ENCODE measurements around the gene CENPA. TPM values are rescaled to one million over a fixed set of nuclear protein-coding genes. Genes with fewer than 3 reads are reported as not detected.
"Not testable (repeated sequence)": the region's sequence is repeated elsewhere in the genome, so short reads cannot be mapped to it uniquely, and the experiment has no call there.

CENPA gene
- polyA plus RNA-seq, 2 donors: 3.6 to 5.4 TPM

GRCh38 chr2:26758790-26759321 lies 27.0 kb upstream of the CENPA start:
- Histone ChIP-seq H3K36me3 (ENCODE audit: control insufficient read depth in 2 of 2, insufficient read depth in 2 of 2, low read length in 1 of 2) (no peaks in the 10 kb centered on the region), H3K27ac (ENCODE audit: low read depth in 2 of 2, low read length in 1 of 2) (peak overlapping the region; percentile 88 to 91), H3K27me3 (ENCODE audit: control insufficient read depth in 1 of 2, insufficient read depth in 2 of 2, low read length in 2 of 2) (no peaks in the 10 kb centered on the region), H3K4me3 (ENCODE audit: low read depth in 1 of 2, low read length in 2 of 2) (no peak overlapping the region), H3K4me1 (ENCODE audit: control insufficient read depth in 2 of 2, insufficient read depth in 2 of 2, low read length in 1 of 2) (peaks cover 2 to 4% of the 10 kb centered on the region in 2 donors), H3K9me3 (ENCODE audit: control insufficient read depth in 2 of 2, insufficient read depth in 1 of 2, low read depth in 1 of 2, low read length in 1 of 2) (no peaks in the 10 kb centered on the region)
- 72 to 77% methylated on average over 7 of the region's 7 CpGs for WGBS, 2 donors

GRCh38 chr2:26759845-26760244 lies 26.0 kb upstream of the CENPA start:
- no peaks in the 10 kb centered on the region for H3K9me3 ChIP-seq (ENCODE audit: control insufficient read depth in 2 of 2, insufficient read depth in 1 of 2, low read depth in 1 of 2, low read length in 1 of 2)
- no peak overlapping the region for H3K4me3 ChIP-seq (ENCODE audit: low read depth in 1 of 2, low read length in 2 of 2)
- H3K36me3 ChIP-seq (ENCODE audit: control insufficient read depth in 2 of 2, insufficient read depth in 2 of 2, low read length in 1 of 2): no peaks in the 10 kb centered on the region
- H3K27ac ChIP-seq (ENCODE audit: low read depth in 2 of 2, low read length in 1 of 2): no peak overlapping the region
- 93% methylated on average over 5 of the region's 5 CpGs for WGBS, 2 donors
- H3K4me1 ChIP-seq (ENCODE audit: control insufficient read depth in 2 of 2, insufficient read depth in 2 of 2, low read length in 1 of 2): peaks cover 2 to 4% of the 10 kb centered on the region in 2 donors
- no peaks in the 10 kb centered on the region for H3K27me3 ChIP-seq (ENCODE audit: control insufficient read depth in 1 of 2, insufficient read depth in 2 of 2, low read length in 2 of 2)

GRCh38 chr2:26760991-26761390 lies 24.9 kb upstream of the CENPA start:
- not testable (repeated sequence) for H3K27ac ChIP-seq (ENCODE audit: low read depth in 2 of 2, low read length in 1 of 2); H3K36me3 ChIP-seq (ENCODE audit: control insufficient read depth in 2 of 2, insufficient read depth in 2 of 2, low read length in 1 of 2); H3K9me3 ChIP-seq (ENCODE audit: control insufficient read depth in 2 of 2, insufficient read depth in 1 of 2, low read depth in 1 of 2, low read length in 1 of 2); H3K27me3 ChIP-seq (ENCODE audit: control insufficient read depth in 1 of 2, insufficient read depth in 2 of 2, low read length in 2 of 2); H3K4me3 ChIP-seq (ENCODE audit: low read depth in 1 of 2, low read length in 2 of 2)
- peaks cover 3 to 13% of the 10 kb centered on the region in 2 donors for H3K4me1 ChIP-seq (ENCODE audit: control insufficient read depth in 2 of 2, insufficient read depth in 2 of 2, low read length in 1 of 2)
- 81 to 82% methylated on average over 10 of the region's 10 CpGs for WGBS, 2 donors

- H3K36me3 ChIP-seq (ENCODE audit: control insufficient read depth in 2 of 2, insufficient read depth in 2 of 2, low read length in 1 of 2): no peaks in the 10 kb centered on the region
- H3K9me3 ChIP-seq (ENCODE audit: control insufficient read depth in 2 of 2, insufficient read depth in 1 of 2, low read depth in 1 of 2, low read length in 1 of 2): no peaks in the 10 kb centered on the region
- H3K27me3 ChIP-seq (ENCODE audit: control insufficient read depth in 1 of 2, insufficient read depth in 2 of 2, low read length in 2 of 2): no peaks in the 10 kb centered on the region
- no peak overlapping the region for H3K4me3 ChIP-seq (ENCODE audit: low read depth in 1 of 2, low read length in 2 of 2)
- 94 to 95% methylated on average over 10 of the region's 10 CpGs for WGBS, 2 donors
- H3K4me1 ChIP-seq (ENCODE audit: control insufficient read depth in 2 of 2, insufficient read depth in 2 of 2, low read length in 1 of 2): peaks cover 8 to 22% of the 10 kb centered on the region in 2 donors
- no peak overlapping the region for H3K27ac ChIP-seq (ENCODE audit: low read depth in 2 of 2, low read length in 1 of 2)
These were observed 22.8 kb upstream of the CENPA start for GRCh38 chr2:26763019-26763418.

GRCh38 chr2:26764078-26764887 lies 21.6 kb upstream of the CENPA start, which contains the start of gene SLC35F6:
SLC35F6 (plus strand) TSS chr2:26764284; CDS start chr2:26764350, 66 bp downstream.
- H3K27me3 ChIP-seq (ENCODE audit: control insufficient read depth in 1 of 2, insufficient read depth in 2 of 2, low read length in 2 of 2): no peaks in the 10 kb centered on the region
- no peaks in the 10 kb centered on the region for H3K9me3 ChIP-seq (ENCODE audit: control insufficient read depth in 2 of 2, insufficient read depth in 1 of 2, low read depth in 1 of 2, low read length in 1 of 2)
- peaks cover 13 to 25% of the 10 kb centered on the region in 2 donors for H3K4me1 ChIP-seq (ENCODE audit: control insufficient read depth in 2 of 2, insufficient read depth in 2 of 2, low read length in 1 of 2)
- WGBS, 2 donors: 1 to 2% methylated on average over 68 of the region's 68 CpGs
- H3K27ac ChIP-seq (ENCODE audit: low read depth in 2 of 2, low read length in 1 of 2): peak within 1 kb of the TSS; percentile 94 to 98
- H3K4me3 ChIP-seq (ENCODE audit: low read depth in 1 of 2, low read length in 2 of 2): peak within 1 kb of the TSS; percentile 82 to 93
- no peaks in the 10 kb centered on the region for H3K36me3 ChIP-seq (ENCODE audit: control insufficient read depth in 2 of 2, insufficient read depth in 2 of 2, low read length in 1 of 2)

- Histone ChIP-seq H3K4me3 (ENCODE audit: low read depth in 1 of 2, low read length in 2 of 2) (peak overlapping the region; percentile 82 to 93), H3K36me3 (ENCODE audit: control insufficient read depth in 2 of 2, insufficient read depth in 2 of 2, low read length in 1 of 2) (no peaks in the 10 kb centered on the region), H3K9me3 (ENCODE audit: control insufficient read depth in 2 of 2, insufficient read depth in 1 of 2, low read depth in 1 of 2, low read length in 1 of 2) (no peaks in the 10 kb centered on the region), H3K27ac (ENCODE audit: low read depth in 2 of 2, low read length in 1 of 2) (peak overlapping the region; percentile 94 to 98), H3K27me3 (ENCODE audit: control insufficient read depth in 1 of 2, insufficient read depth in 2 of 2, low read length in 2 of 2) (no peaks in the 10 kb centered on the region), H3K4me1 (ENCODE audit: control insufficient read depth in 2 of 2, insufficient read depth in 2 of 2, low read length in 1 of 2) (peaks cover 17 to 28% of the 10 kb centered on the region in 2 donors)
- 16 to 24% methylated on average over 3 of the region's 3 CpGs for WGBS, 2 donors
These were observed 20.9 kb upstream of the CENPA start for GRCh38 chr2:26764906-26765305.

- Histone ChIP-seq H3K4me1 (ENCODE audit: control insufficient read depth in 2 of 2, insufficient read depth in 2 of 2, low read length in 1 of 2) (peaks cover 17 to 28% of the 10 kb centered on the region in 2 donors), H3K27me3 (ENCODE audit: control insufficient read depth in 1 of 2, insufficient read depth in 2 of 2, low read length in 2 of 2) (no peaks in the 10 kb centered on the region), H3K27ac (ENCODE audit: low read depth in 2 of 2, low read length in 1 of 2) (peak overlapping the region; percentile 94 to 98), H3K4me3 (ENCODE audit: low read depth in 1 of 2, low read length in 2 of 2) (peak overlapping the region; percentile 82 to 93), H3K9me3 (ENCODE audit: control insufficient read depth in 2 of 2, insufficient read depth in 1 of 2, low read depth in 1 of 2, low read length in 1 of 2) (no peaks in the 10 kb centered on the region), H3K36me3 (ENCODE audit: control insufficient read depth in 2 of 2, insufficient read depth in 2 of 2, low read length in 1 of 2) (no peaks in the 10 kb centered on the region)
- 58 to 72% methylated on average over 10 of the region's 10 CpGs for WGBS, 2 donors
These were observed 20.2 kb upstream of the CENPA start for GRCh38 chr2:26765475-26766200.

GRCh38 chr2:26767129-26767528 lies 18.7 kb upstream of the CENPA start:
- no peaks in the 10 kb centered on the region for H3K27me3 ChIP-seq (ENCODE audit: control insufficient read depth in 1 of 2, insufficient read depth in 2 of 2, low read length in 2 of 2)
- peak overlapping the region; percentile 38 to 98 for H3K27ac ChIP-seq (ENCODE audit: low read depth in 2 of 2, low read length in 1 of 2)
- no peaks in the 10 kb centered on the region for H3K36me3 ChIP-seq (ENCODE audit: control insufficient read depth in 2 of 2, insufficient read depth in 2 of 2, low read length in 1 of 2)
- peaks cover 31 to 41% of the 10 kb centered on the region in 2 donors for H3K4me1 ChIP-seq (ENCODE audit: control insufficient read depth in 2 of 2, insufficient read depth in 2 of 2, low read length in 1 of 2)
- WGBS, 2 donors: 40 to 65% methylated on average over 5 of the region's 5 CpGs
- H3K4me3 ChIP-seq (ENCODE audit: low read depth in 1 of 2, low read length in 2 of 2): no peak overlapping the region
- no peaks in the 10 kb centered on the region for H3K9me3 ChIP-seq (ENCODE audit: control insufficient read depth in 2 of 2, insufficient read depth in 1 of 2, low read depth in 1 of 2, low read length in 1 of 2)

- H3K4me3 ChIP-seq (ENCODE audit: low read depth in 1 of 2, low read length in 2 of 2): no peak overlapping the region
- H3K4me1 ChIP-seq (ENCODE audit: control insufficient read depth in 2 of 2, insufficient read depth in 2 of 2, low read length in 1 of 2): peaks cover 32 to 45% of the 10 kb centered on the region in 2 donors
- no peaks in the 10 kb centered on the region for H3K27me3 ChIP-seq (ENCODE audit: control insufficient read depth in 1 of 2, insufficient read depth in 2 of 2, low read length in 2 of 2)
- no peaks in the 10 kb centered on the region for H3K9me3 ChIP-seq (ENCODE audit: control insufficient read depth in 2 of 2, insufficient read depth in 1 of 2, low read depth in 1 of 2, low read length in 1 of 2)
- peak overlapping the region; percentile 73 to 74 for H3K27ac ChIP-seq (ENCODE audit: low read depth in 2 of 2, low read length in 1 of 2)
- no peaks in the 10 kb centered on the region for H3K36me3 ChIP-seq (ENCODE audit: control insufficient read depth in 2 of 2, insufficient read depth in 2 of 2, low read length in 1 of 2)
- 89 to 99% methylated on average over 4 to 5 of the region's 5 CpGs for WGBS, 2 donors
These were observed 17.9 kb upstream of the CENPA start for GRCh38 chr2:26767894-26768487.

Data from esophagus (tissue), 2 donors.